NCI-H2171 (cell line): ENCODE measurements around the gene CCDC13.

Source experiments
- DNase-seq: peaks from one replicate; lab custom pipeline; 2025; lab: John Stamatoyannopoulos, UW

The CCDC13 gene

DNA sequence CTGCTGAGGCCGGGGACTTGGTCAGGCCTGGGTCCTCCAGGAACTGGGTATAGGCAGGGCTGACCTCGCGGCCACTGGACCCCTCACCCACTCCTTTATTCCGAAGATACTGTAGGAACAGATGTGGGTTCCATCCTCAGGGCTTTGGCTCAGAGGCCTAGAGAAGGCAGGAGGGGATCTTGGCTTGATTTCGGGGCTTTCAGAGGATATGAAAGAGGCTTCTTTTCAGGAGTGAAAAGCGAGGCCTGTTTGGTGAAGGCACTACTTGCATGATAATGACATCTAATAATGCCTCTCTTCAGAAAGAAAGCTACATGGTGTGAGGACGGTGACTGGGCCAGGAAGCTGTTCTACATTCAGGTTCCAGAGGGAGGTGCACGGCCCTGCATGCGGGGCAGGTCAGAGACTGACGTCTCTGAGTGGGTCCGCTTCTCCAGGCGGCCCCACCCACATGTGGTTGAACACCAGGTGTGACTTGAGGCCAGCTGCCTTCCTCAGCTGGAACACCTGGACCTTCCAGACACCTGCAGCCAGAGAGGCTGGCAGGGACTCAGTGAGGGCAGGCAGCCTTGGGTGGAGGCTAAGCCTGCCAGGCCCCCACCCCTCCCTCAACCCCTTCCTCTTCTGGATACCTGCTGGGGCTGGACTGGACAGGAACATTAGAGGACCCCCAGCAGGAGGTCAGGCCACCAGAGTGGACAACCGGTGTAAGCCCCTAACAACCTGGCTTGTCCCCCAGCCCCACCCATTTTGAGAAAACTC is 39.4 kb downstream of the CCDC13 start:
- DNase-seq: no peak

DNA sequence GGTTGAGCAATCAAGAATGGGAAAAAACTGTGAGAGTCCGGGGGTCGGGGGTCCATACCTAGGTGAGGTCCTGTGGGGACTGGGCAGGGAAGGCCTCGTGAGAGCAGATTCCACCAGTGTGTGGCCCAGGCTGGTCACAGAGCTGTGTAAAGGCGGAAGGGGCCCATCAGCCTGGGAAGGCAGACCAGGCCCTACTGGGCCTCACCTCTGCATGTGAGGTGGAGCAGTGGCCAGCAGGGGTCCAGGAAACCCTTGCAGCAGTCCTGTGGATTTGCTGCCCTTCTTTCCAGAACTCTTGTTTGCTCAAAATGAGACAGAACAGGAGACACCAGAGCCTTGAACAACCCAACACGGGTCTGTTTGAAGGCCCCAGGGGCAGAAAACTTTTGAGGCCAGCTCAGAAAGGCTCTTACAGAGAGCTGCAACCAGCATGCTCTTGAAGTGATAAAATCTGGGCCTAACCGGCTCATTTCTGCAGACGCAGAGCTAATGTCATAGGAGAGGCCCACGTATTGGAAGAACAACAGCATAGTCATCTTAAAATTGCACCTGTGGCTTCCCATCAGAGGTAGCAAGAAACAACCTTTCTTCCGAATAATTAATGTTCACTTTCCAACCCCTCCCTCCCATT is 40.1 kb downstream of the CCDC13 start:
- DNase-seq: no peak

DNA sequence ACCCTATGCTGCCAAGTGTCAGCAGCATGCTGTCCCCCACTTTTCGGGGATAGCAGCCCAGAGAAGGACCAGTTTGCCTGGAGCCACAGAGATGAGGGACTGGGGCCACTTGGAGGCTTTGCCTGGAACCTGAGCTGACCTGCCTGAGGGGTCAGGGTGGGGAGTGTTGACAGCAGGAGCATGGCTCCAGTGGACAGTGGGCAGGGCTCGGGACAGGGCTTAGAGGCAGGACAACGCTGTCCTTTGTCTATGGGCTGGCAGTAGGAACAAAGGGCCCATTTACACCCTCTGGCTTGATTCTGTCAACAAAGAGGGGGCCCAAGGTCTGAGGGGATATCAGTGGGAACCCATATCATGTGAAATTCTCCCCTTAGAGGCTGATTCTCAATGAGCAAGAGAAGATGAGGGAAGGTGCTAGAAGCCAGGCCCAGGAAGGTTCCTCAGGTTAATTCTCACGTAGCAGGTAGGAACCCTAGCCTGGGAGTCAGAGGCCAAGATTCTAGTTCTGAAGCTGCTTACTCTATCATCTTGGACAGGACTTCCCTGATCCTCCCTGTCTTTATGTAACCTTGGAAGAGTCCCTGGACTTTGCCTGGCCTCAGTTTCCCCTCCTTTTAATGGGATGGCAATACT is 40.7 kb downstream of the CCDC13 start:
- DNase-seq: no peak

DNA sequence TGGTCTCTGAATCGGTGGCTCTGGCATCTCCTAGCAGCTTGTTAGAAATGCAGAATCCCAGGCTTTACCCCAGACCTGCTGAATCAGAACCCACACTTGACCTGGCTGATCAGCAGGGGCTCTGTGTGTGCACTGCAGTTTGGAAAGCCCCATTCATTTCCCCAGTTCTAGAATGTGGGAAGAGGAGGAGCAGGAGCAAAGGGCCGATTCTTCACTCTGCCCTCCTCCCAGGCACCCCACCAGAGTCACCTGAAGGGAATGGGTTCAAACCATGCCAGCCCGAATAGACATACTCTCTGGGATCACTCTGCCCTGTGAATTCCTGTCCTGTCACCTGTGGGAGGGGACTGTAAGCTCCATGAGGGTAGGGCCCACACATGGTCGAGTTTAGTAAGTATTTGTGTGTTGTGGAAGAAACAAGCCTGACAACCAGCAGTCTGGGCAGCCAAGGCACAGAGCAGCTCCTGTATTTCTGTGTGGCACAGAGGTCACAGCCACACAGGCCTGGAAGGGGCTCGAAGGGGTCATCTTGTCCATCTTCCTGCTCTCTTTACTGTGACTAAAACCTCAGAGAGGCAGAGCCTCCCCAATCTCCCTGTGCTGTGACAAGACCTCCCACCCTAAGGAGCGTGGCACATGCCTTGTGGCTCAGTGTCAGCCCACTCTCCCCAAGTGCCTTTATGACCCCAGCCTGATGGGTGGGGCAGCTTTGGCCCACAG is 41.4 kb downstream of the CCDC13 start:
- DNase-seq: no peak

DNA sequence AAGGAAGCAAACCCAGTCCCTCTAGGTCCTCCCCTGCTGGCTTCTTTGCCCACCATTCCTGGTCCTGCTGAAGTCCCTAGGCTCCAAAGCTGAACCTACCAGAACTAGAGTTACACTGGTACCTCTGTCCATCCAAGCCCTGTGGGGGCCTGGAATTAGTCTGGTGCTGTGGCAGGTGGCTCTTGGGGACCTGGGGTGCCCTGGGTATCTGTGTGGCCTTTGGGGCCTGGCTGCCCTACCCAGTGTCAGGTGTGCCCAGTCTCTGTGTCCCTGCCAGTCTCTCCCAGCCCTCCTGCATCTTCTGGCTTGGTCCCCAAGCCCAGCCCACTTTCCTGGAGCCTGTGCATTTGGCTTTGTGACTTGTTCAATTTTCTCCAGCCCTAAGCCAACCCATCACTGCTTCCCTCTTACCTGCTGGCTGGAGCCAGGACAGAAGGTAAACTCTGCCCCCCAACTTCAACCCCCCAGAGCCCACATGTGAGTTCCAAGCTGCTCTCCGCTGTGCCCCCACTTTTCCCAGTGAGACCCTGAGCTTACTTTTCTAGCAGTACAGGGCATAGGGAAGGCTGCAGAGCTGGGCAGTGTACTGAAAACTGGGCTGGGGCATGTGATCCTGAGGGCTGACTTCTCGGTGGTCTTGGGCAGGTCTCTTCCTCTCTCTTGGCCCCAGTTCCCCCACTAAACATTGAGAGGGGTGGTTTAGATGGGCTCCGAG is 42.2 kb downstream of the CCDC13 start:
- DNase-seq: no peak

DNA sequence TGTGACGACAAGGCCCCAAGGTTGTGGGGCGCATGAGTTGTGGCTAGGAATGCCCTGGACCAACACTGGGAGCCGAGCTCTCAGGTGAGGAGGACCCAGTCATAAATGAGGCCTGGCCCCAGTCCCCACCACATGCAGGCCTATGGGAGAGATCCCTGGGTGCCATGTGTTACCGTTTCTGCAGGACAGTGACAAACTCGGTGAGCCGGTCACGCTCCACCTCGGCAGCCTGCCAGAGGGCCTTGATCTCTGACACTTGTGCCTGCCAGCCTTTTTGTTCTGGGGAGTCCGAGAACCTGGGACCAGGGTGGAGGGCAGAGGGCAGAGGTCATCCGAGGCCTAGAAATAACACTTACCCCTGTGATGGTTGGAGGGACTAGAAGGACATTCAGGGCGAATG is 42.8 kb downstream of the CCDC13 start:
- DNase-seq: no peak

DNA sequence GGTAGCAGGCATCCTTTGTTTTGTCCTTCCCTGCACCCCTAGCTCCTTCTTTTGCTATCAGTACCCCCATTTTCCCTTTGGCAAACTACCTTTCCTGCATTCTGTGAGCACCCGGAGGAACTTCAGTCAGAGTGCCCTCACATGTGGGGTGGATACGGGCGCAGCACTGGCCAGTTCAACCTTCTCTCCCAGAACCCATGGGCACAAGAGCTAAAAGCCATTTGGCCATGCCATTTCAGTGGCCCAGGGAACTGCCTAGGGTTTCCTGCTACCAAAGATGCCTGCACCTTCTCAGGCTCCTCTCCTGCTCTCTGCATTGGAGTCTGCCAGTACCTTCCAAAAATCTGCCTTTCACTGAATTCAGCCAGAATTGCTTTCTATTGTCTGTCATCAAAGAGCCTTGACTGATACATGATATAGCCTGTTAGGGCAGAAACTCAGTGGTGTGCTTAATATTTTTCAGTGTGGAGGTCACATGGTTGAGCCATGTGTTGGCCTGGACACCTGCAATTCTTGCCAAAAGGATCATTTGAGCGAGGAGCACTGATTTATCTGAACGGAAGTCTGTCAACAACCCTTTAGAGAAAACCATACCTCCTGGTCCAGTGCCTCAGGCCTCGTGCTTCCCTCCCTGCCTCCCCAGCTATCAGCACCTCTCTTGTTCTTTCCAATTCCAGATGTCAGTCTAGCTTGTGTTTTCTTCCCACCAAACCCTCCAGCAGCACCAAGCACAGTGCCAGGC is 43.5 kb downstream of the CCDC13 start:
- no peak for DNase-seq

DNA sequence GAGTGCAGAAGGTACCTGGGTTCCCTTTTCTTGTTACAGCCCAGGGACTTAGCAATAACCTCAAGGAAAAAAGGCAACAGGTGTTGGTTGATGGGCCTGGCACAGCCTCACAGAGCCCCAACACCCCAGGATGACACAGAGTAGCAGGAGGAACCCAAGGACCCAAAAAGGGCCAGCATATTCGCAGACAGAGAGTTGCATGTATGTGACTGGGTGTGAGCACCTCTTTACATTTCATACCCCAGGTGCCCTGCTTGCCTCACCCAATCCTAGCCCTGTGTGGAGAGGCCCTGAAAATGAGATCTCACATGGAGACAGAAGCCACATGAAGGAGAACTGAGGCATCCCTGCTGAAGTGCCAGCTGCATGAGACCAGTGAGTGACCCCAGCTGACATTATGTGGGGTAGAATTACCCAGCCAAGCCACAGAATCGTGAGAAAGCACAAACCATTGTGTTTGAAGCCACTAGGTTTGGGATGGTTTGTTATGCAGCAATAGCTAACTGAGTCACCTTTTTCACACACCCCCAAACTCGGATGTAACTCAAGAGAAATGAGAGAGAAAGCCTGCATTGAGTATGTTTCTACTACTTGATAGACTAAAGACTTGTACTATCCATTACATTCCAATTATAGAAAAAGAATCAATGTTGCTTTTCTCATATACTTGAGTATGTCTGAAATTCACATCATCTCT is 44.2 kb downstream of the CCDC13 start:
- DNase-seq: no peak

DNA sequence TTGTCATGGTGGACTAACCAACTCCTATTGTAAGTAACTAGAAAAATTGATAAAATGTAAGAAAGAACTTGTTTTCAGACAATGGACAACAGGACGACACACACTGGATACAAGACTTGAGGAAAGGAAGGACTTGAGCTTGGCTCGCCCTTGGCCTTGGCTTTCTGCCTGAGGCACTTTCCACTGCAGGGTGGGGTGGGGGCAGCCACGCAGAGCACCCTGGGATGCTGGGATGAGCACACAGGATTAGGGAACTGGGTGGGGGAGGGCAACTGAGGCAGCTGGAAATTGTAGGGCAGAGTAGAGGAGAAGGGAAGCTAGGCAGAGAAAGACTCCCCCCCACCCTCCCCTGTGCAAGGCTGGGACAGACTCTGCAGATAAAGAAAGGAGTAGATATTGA is 45.0 kb downstream of the CCDC13 start:
- no peak for DNase-seq

DNA sequence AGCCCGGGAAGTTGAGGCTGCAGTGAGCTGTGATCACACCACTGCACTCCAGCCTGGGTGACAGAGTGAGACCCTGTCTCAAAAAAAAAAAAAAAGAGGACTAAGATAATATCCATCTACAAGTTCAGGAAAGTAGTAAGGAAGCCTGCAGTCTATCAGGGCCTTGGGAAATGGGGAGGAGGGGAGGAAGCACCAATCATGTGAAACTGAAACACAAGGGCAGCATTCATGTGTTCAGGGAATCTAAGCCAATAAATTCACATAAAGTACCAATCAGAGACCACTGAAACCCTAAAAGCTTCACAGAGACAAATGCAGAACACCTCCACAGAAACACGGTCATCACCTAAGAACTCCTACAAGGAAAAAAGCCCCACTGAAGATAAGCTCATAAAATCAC is 47.6 kb downstream of the CCDC13 start:
- DNase-seq: no peak

DNA sequence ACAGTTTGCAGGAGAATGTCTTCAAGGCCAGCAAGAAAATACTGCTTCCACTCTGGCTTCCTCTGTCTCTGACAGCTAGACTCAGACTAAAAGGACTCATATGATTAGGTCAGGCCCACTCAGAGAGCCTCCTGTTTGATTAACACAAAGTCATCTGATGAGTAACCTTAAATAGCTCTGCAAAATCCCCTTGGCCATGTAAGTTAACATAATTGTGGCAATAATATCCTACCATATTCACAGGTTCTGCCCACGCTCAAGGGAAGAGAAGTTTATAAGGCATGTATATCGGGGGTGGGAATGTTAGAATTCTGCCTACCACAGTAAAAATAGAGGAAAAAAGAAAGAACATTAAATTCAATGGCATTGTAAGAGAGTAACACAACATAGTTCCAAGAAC is 49.8 kb downstream of the CCDC13 start:
- no peak for DNase-seq
